OCI-LY3 (cell line): ENCODE results near the gene TSGA10IP.

Experiments used
- EZH2phosphoT487 ChIP-seq: fragments of 200-600 bp; shearing (Covaris generic); IDR thresholded peaks from 2 replicates; pipeline ENCODE4 v1.6.1; 2018; ENCODE audit warnings: antibody characterized with exemption, mixed run types, low read depth
- TF ChIP-seq, protein P1 (sequence below): fragments of 200-600, 300-600 bp; sonication (generic); IDR thresholded peaks from 2 replicates; pipeline ENCODE4 v1.5.1; 2014; ENCODE audit warnings: antibody characterized with exemption, low read length, low read depth

DNA sequence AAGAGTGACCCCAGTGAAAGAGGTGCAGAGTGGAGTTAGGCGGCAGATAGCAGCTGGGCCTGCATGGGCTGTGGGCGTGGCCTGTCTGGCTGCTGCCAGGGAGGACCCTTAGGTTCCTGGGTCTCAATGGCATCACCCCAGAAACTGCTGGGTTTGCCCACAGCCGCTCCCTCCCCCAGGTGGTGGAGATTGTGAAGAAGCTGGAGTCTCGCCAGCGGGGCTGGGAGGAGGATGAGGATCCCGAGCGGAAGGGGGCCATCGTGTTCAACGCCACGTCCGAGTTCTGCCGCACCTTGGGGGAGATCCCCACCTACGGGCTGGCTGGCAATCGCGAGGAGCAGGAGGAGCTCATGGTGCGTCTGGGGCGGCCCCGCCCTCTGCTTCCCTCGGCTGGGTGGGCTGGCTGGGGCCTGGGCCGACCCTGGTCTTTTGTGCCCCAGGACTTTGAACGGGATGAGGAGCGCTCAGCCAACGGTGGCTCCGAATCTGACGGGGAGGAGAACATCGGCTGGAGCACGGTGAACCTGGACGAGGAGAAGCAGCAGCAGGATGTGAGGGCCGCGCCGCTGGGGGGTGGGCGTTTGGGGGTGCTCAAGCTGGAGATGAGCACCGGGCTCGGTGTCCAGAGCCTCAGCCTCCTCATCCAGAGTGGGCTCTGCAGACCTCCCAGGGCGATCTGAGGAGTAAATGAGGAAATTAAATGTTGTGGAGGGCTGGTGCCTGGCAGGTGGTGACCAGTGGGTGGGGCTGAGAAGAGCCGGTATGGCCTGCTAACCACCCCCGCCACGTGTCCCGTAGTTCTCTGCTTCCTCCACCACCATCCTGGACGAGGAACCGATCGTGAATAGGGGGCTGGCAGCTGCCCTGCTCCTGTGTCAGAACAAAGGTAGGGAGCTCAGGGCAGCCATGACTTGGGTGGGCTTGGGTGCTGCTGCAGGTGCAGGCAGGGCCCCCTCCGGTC is 31.2 kb downstream of the TSGA10IP start:
- TF ChIP-seq, protein P1, sequence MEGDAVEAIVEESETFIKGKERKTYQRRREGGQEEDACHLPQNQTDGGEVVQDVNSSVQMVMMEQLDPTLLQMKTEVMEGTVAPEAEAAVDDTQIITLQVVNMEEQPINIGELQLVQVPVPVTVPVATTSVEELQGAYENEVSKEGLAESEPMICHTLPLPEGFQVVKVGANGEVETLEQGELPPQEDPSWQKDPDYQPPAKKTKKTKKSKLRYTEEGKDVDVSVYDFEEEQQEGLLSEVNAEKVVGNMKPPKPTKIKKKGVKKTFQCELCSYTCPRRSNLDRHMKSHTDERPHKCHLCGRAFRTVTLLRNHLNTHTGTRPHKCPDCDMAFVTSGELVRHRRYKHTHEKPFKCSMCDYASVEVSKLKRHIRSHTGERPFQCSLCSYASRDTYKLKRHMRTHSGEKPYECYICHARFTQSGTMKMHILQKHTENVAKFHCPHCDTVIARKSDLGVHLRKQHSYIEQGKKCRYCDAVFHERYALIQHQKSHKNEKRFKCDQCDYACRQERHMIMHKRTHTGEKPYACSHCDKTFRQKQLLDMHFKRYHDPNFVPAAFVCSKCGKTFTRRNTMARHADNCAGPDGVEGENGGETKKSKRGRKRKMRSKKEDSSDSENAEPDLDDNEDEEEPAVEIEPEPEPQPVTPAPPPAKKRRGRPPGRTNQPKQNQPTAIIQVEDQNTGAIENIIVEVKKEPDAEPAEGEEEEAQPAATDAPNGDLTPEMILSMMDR: no peak
- TF ChIP-seq EZH2phosphoT487: no peak
